H1 (cell line): Measurements from ENCODE around the gene CCR2. TPM values are rescaled to one million over a fixed set of nuclear protein-coding genes. Genes with fewer than 3 reads are reported as not detected.

Experiments
- CTCF ChIA-PET: fragments of 300-600 bp; sonication (Branson Sonifier 250); formaldehyde crosslinking; loops from one replicate; lab custom pipeline; 2021; ENCODE audit not compliant: partially characterized antibody; lab: Charles Lee
- POLR2A ChIA-PET: fragments of 300-600 bp; sonication (Branson Sonifier 250); formaldehyde crosslinking; loops from one replicate; lab custom pipeline; 2021; ENCODE audit warnings: inconsistent platforms; ENCODE audit not compliant: partially characterized antibody; lab: Charles Lee
- DNase-seq, 2 experiments: peaks; one replicate each; pipeline versions ENCODE4 v3.0.0 to v3.0.0-alpha.2; 2010 to 2022; ENCODE audit warnings: low spot score in 2 of 2, low read depth in 1 of 2, mixed read lengths in 1 of 2
- FAIRE-seq: peaks from 2 replicates; lab custom pipeline; 2011; peaks lifted over from hg19 to GRCh38; lab: Jason Lieb, UNC
- H2AFZ ChIP-seq: 2 replicates; pipeline ENCODE4 v1.8.1; 2012; ENCODE audit warnings: low read length, inconsistent platforms
- H2AK5ac ChIP-seq: 2 replicates; pipeline ENCODE4 v1.6.1; 2013; ENCODE audit warnings: low read depth, low read length
- H2BK120ac ChIP-seq: replicated peaks from 2 replicates; pipeline ENCODE3; 2013; ENCODE audit warnings: low read depth, low read length, inconsistent platforms
- H2BK12ac ChIP-seq: 2 replicates; pipeline ENCODE4 v1.6.1; 2013; ENCODE audit warnings: low read depth, low read length
- H2BK15ac ChIP-seq: 2 replicates; pipeline ENCODE4 v1.6.1; 2013; ENCODE audit warnings: low read length
- H2BK20ac ChIP-seq: 2 replicates; pipeline ENCODE4 v1.6.1; 2013; ENCODE audit warnings: low read length
- H2BK5ac ChIP-seq: 2 replicates; pipeline ENCODE4 v1.6.1; 2013; ENCODE audit warnings: low read depth, low read length
- H3K14ac ChIP-seq: 2 replicates; pipeline ENCODE4 v1.6.1; 2013; ENCODE audit warnings: inconsistent platforms; ENCODE audit not compliant: insufficient read length
- H3K18ac ChIP-seq: 2 replicates; pipeline ENCODE4 v1.6.1; 2013; ENCODE audit warnings: low read length; ENCODE audit errors: extremely low read depth
- H3K23ac ChIP-seq: 2 replicates; pipeline ENCODE4 v1.6.1; 2013; ENCODE audit warnings: inconsistent platforms; ENCODE audit not compliant: insufficient read length
- H3K23me2 ChIP-seq: 2 replicates; pipeline ENCODE4 v1.6.1; 2013; ENCODE audit warnings: low read depth, low read length
- H3K27ac ChIP-seq: 2 replicates; pipeline ENCODE4 v1.6.1; 2011; ENCODE audit warnings: low read depth, low read length, inconsistent platforms
- H3K27me3 ChIP-seq, 4 experiments: replicated peaks in 1 of 4; 1 replicate in 1 of 4; 2 replicates in 3 of 4; pipeline versions ENCODE4 v1.6.1 to v1.8.1; 2011 to 2013; ENCODE audit warnings: low read length in 3 of 4, mild to moderate bottlenecking in 3 of 4, inconsistent platforms in 2 of 4, mixed read lengths in 2 of 4, moderate library complexity in 1 of 4; ENCODE audit not compliant: control insufficient read depth in 3 of 4, insufficient read depth in 3 of 4; ENCODE audit errors: extremely low read depth in 1 of 4
- H3K36me3 ChIP-seq, 4 experiments: 2 replicates each; pipeline versions ENCODE4 v1.6.1 to v1.8.1; 2011 to 2013; ENCODE audit warnings: mild to moderate bottlenecking in 4 of 4, low read length in 3 of 4, moderate library complexity in 2 of 4, control low read depth in 1 of 4, inconsistent platforms in 1 of 4; ENCODE audit not compliant: insufficient read depth in 4 of 4, control insufficient read depth in 2 of 4
- H3K4ac ChIP-seq: replicated peaks from 2 replicates; pipeline ENCODE3; 2013; ENCODE audit warnings: low read length, low read depth, mixed read lengths, inconsistent platforms; ENCODE audit not compliant: insufficient read length
- H3K4me1 ChIP-seq, 4 experiments: replicated peaks in 1 of 4; 1 replicate in 1 of 4; 2 replicates in 3 of 4; pipeline versions ENCODE4 v1.6.1 to v1.8.1; 2011 to 2013; ENCODE audit warnings: low read length in 3 of 4, inconsistent platforms in 2 of 4, mixed read lengths in 1 of 4; ENCODE audit not compliant: insufficient read depth in 4 of 4, control insufficient read depth in 3 of 4
- H3K4me2 ChIP-seq, 2 experiments: 2 replicates each; pipeline versions ENCODE4 v1.6.1 to v1.8.1; 2011 to 2013; ENCODE audit warnings: low read depth in 2 of 2, low read length in 2 of 2, control low read depth in 1 of 2, inconsistent platforms in 1 of 2, mild to moderate bottlenecking in 1 of 2; ENCODE audit not compliant: insufficient read depth in 1 of 2
- H3K4me3 ChIP-seq, 4 experiments: fragments of 200-600, 300-600 bp in 1 of 4; sonication (generic), shearing (Covaris generic), sonication (Bioruptor Twin) in 1 of 4; 2 replicates each; pipeline versions ENCODE4 v1.5.1 to v1.8.1; 2011 to 2016; ENCODE audit warnings: low read length in 4 of 4, low read depth in 3 of 4, control low read depth in 2 of 4, inconsistent platforms in 2 of 4, mild to moderate bottlenecking in 2 of 4, mixed read lengths in 1 of 4, moderate library complexity in 1 of 4; ENCODE audit not compliant: insufficient read depth in 2 of 4; ENCODE audit errors: extremely low read depth in 1 of 4
- H3K56ac ChIP-seq: replicated peaks from 2 replicates; pipeline ENCODE3; 2013; ENCODE audit warnings: low read depth, mild to moderate bottlenecking, mixed read lengths, low read length, inconsistent platforms; ENCODE audit not compliant: insufficient read length
- H3K79me1 ChIP-seq: 2 replicates; pipeline ENCODE4 v1.6.1; 2013; ENCODE audit warnings: low read depth, low read length, control low read depth
- H3K79me2 ChIP-seq, 2 experiments: 2 replicates each; pipeline versions ENCODE4 v1.6.1 to v1.8.1; 2012 to 2013; ENCODE audit warnings: low read length in 2 of 2, mild to moderate bottlenecking in 2 of 2, inconsistent platforms in 1 of 2; ENCODE audit not compliant: insufficient read depth in 2 of 2, control insufficient read depth in 1 of 2
- H3K9ac ChIP-seq, 4 experiments: replicated peaks in 1 of 4; 1 replicate in 1 of 4; 2 replicates in 3 of 4; pipeline versions ENCODE4 v1.6.1 to v1.8.1; 2011 to 2013; ENCODE audit warnings: low read depth in 3 of 4, low read length in 3 of 4, control low read depth in 2 of 4, mild to moderate bottlenecking in 2 of 4, moderate library complexity in 2 of 4, inconsistent platforms in 1 of 4; ENCODE audit errors: extremely low read depth in 1 of 4
- H3K9me3 ChIP-seq, 2 experiments: 2 replicates each; pipeline versions ENCODE4 v1.6.1 to v1.8.1; 2012 to 2013; ENCODE audit warnings: mild to moderate bottlenecking in 2 of 2, moderate library complexity in 2 of 2, control low read depth in 1 of 2, inconsistent platforms in 1 of 2, low read depth in 1 of 2, low read length in 1 of 2, mixed read lengths in 1 of 2; ENCODE audit not compliant: insufficient read depth in 2 of 2
- H4K20me1 ChIP-seq, 2 experiments: replicated peaks in 1 of 2; 2 replicates each; pipeline versions ENCODE3 to v1.8.1; 2011 to 2013; ENCODE audit warnings: inconsistent platforms in 2 of 2, low read length in 2 of 2, mild to moderate bottlenecking in 1 of 2; ENCODE audit not compliant: insufficient read depth in 2 of 2, control insufficient read depth in 1 of 2
- H4K5ac ChIP-seq: 2 replicates; pipeline ENCODE4 v1.6.1; 2013; ENCODE audit warnings: low read length, low read depth, mixed read lengths, inconsistent platforms; ENCODE audit not compliant: insufficient read length
- H4K8ac ChIP-seq: 2 replicates; pipeline ENCODE4 v1.8.0; 2013; ENCODE audit warnings: mild to moderate bottlenecking, moderate library complexity, low read length, inconsistent platforms; ENCODE audit not compliant: insufficient read depth; ENCODE audit errors: extremely low read depth
- H4K91ac ChIP-seq: replicated peaks from 2 replicates; pipeline ENCODE3; 2013; ENCODE audit warnings: low read length, mixed read lengths, inconsistent platforms; ENCODE audit not compliant: insufficient read length
- CHD2 ChIP-seq: IDR thresholded peaks from 2 replicates; pipeline ENCODE4 v1.6.1; 2012; ENCODE audit warnings: low read length, improper control_type of control experiment
- E2F6 ChIP-seq: IDR thresholded peaks from 2 replicates; pipeline ENCODE4 v1.6.1; 2012; ENCODE audit warnings: inconsistent platforms
- EGR1 ChIP-seq: IDR thresholded peaks from 2 replicates; pipeline ENCODE4 v1.6.1; 2011; ENCODE audit warnings: low read depth, low read length, borderline replicate concordance
- GABPA ChIP-seq: IDR thresholded peaks from 2 replicates; pipeline ENCODE4 v1.6.1; 2011; ENCODE audit warnings: mild to moderate bottlenecking, low read length, moderate library complexity, borderline replicate concordance; ENCODE audit not compliant: insufficient read depth
- MAX ChIP-seq: IDR thresholded peaks from 2 replicates; pipeline ENCODE4 v1.6.1; 2012; ENCODE audit warnings: inconsistent platforms
- NANOG ChIP-seq: IDR thresholded peaks from 2 replicates; pipeline ENCODE4 v1.6.1; 2011; ENCODE audit warnings: low read length, low read depth, mild to moderate bottlenecking, inconsistent platforms; ENCODE audit not compliant: insufficient read depth, poor library complexity, severe bottlenecking
- NRF1 ChIP-seq: IDR thresholded peaks from 2 replicates; pipeline ENCODE4 v1.6.1; 2011; ENCODE audit warnings: mild to moderate bottlenecking, low read depth, low read length, improper control_type of control experiment
- POLR2AphosphoS5 ChIP-seq: IDR thresholded peaks from 2 replicates; pipeline ENCODE4 v1.6.1; 2011; ENCODE audit warnings: low read depth, low read length
- RXRA ChIP-seq: IDR thresholded peaks from 2 replicates; pipeline ENCODE4 v1.6.1; 2011; ENCODE audit warnings: low read depth, mild to moderate bottlenecking, low read length, moderate library complexity; ENCODE audit not compliant: insufficient read depth
- SP2 ChIP-seq: IDR thresholded peaks from 2 replicates; pipeline ENCODE4 v1.6.1; 2012; ENCODE audit warnings: mild to moderate bottlenecking, low read length, inconsistent platforms
- SRF ChIP-seq: IDR thresholded peaks from 2 replicates; pipeline ENCODE4 v1.6.1; 2011; ENCODE audit warnings: mild to moderate bottlenecking, low read depth, low read length, moderate library complexity
- SUZ12 ChIP-seq: fragments of 200-600 bp; sonication (generic); IDR thresholded peaks from 2 replicates; pipeline ENCODE4 v1.6.1; 2012; ENCODE audit warnings: mild to moderate bottlenecking, inconsistent platforms, low read length, moderate library complexity, mixed read lengths
- TAF1 ChIP-seq: IDR thresholded peaks from 2 replicates; pipeline ENCODE4 v1.6.1; 2011; ENCODE audit warnings: mild to moderate bottlenecking, low read depth, low read length
- YY1 ChIP-seq: IDR thresholded peaks from 2 replicates; pipeline ENCODE4 v1.6.1; 2011; ENCODE audit warnings: low read depth, mild to moderate bottlenecking, low read length
- ZNF274 ChIP-seq: IDR thresholded peaks from 2 replicates; pipeline ENCODE4 v1.7.0; 2012; ENCODE audit warnings: low read length, borderline replicate concordance; ENCODE audit errors: extremely low read depth
- WGBS, 2 experiments: shearing (Covaris generic) in 1 of 2; methylation state at CpG; one replicate each; pipeline versions ENCODE4 v1.1.6 to v1.1.7; 2013 to 2015; ENCODE audit warnings: low lambda C conversion rate in 2 of 2, mixed read lengths in 2 of 2, inconsistent platforms in 1 of 2, low coverage in 1 of 2, missing lambda C conversion rate in 1 of 2; ENCODE audit not compliant: insufficient replicate concordance in 2 of 2, insufficient coverage in 1 of 2, insufficient read length in 1 of 2; ENCODE audit errors: extremely low coverage in 1 of 2, missing lambda C conversion rate in 1 of 2; 5-methylcytosine and 5-hydroxymethylcytosine counted together
- polyA plus RNA-seq, 7 experiments: library from polyadenylated mRNA; depleted of rRNA in 3 of 7; stranded (reverse) in 5 of 7; unstranded in 2 of 7; fragments of >200 nt in 5 of 7; fragments of 200-250 nt in 2 of 7; gene quantifications; 1 replicate in 5 of 7; 2 replicates in 1 of 7; 4 replicates in 1 of 7; pipeline versions ENCODE4 v1.2.1 to v1.2.3, GENCODE V29; 2011 to 2013; ENCODE audit warnings: missing spikeins in 2 of 7, mixed read lengths in 2 of 7
- total RNA-seq: library from RNA; stranded (reverse); fragmentation: NEBNext Ultra II Directional; extraction: Animal tissue kit (Norgen Biotek cat#: 25700); gene quantifications from 2 replicates; pipeline ENCODE4 v1.2.1, GENCODE V29; 2021

The CCR2 gene
- total and polyA plus RNA-seq, 2 of the 8 experiments (the other 6 are each of a cell fraction or from before 2014, with no cell fraction given) = not detected

GRCh38 chr3:46338840-46339239, 15.1 kb upstream of the CCR2 start:
- CTCF ChIA-PET = no interaction called here
- H4K20me1 ChIP-seq = no peaks in the 10 kb centered on the region
- no peak overlapping the region for H2BK12ac ChIP-seq
- no peak overlapping the region for H3K56ac ChIP-seq
- no peak for FAIRE-seq
- no peak overlapping the region for H4K91ac ChIP-seq
- H2AFZ ChIP-seq = no peak overlapping the region
- H2BK15ac ChIP-seq = no peak overlapping the region
- no peak overlapping the region for H3K4me2 ChIP-seq
- POLR2A ChIA-PET = no interaction called here
- no peaks in the 10 kb centered on the region for H3K79me1 ChIP-seq
- H2BK5ac ChIP-seq = no peak overlapping the region
- no peak overlapping the region for H2AK5ac ChIP-seq
- no peak overlapping the region for H3K23ac ChIP-seq
- H2BK120ac ChIP-seq = no peak overlapping the region
- DNase-seq = no peak
- 81% methylated on average over 1 of the region's 1 CpG; no CpG with 5 or more reads in 1 of the 2 experiments for WGBS, 2 experiments
- no peaks in the 10 kb centered on the region for H3K27me3 ChIP-seq
- no peaks in the 10 kb centered on the region; the same call in 1 of the 2 replicates for H3K23me2 ChIP-seq
- no peak overlapping the region for H2BK20ac ChIP-seq
- no peaks in the 10 kb centered on the region for H3K4me1 ChIP-seq
- no peak overlapping the region for H3K4ac ChIP-seq
- H3K27ac ChIP-seq = no peak overlapping the region
- no peak overlapping the region for H3K4me3 ChIP-seq
- H3K18ac ChIP-seq = no peak overlapping the region
- H4K8ac ChIP-seq = no peak overlapping the region
- no peaks in the 10 kb centered on the region for H3K79me2 ChIP-seq
- H3K36me3 ChIP-seq = no peaks in the 10 kb centered on the region; a peak in 1 of 8 replicates
- peaks cover 20 to 24% of the 10 kb centered on the region in 2 experiments for H3K9me3 ChIP-seq
- no peak overlapping the region for H3K9ac ChIP-seq
- no peak overlapping the region for H4K5ac ChIP-seq
- H3K14ac ChIP-seq = no peak overlapping the region
- TF ChIP-seq EGR1 (no peak), NANOG (no peak), NRF1 (no peak), SUZ12 (no peak), ZNF274 (no peak), SRF (no peak), POLR2AphosphoS5 (no peak), MAX (no peak), E2F6 (no peak), TAF1 (no peak), RXRA (no peak), YY1 (no peak), SP2 (no peak), CHD2 (no peak), GABPA (no peak)
